GM21619 (cell line): ENCODE data around the gene IL1RN.
A peak's percentile ranks its signal among the peaks of the same experiment; 100 is the strongest.

ENCODE experiments used
- ATAC-seq: cut with Tn5 transposase; IDR thresholded peaks from one replicate; pipeline ENCODE4 v1.9.1; 2021; ENCODE audit not compliant: unreplicated experiment

The IL1RN gene

GRCh38 chr2:113155331-113155730, 27.9 kb downstream of the IL1RN start:
- no peak for ATAC-seq

GRCh38 chr2:113156278-113157117, 29.1 kb downstream of the IL1RN start:
- no peak for ATAC-seq

- ATAC-seq = peak; percentile 69
These were observed 29.9 kb downstream of the IL1RN start for GRCh38 chr2:113157118-113157896.

- no peak for ATAC-seq
These were observed 30.7 kb downstream of the IL1RN start for GRCh38 chr2:113157897-113158753.

GRCh38 chr2:113158884-113159553, 31.6 kb downstream of the IL1RN start:
- ATAC-seq = no peak

- no peak for ATAC-seq
These were observed 32.9 kb downstream of the IL1RN start for GRCh38 chr2:113160248-113160647.

- no peak for ATAC-seq
These were observed 33.6 kb downstream of the IL1RN start for GRCh38 chr2:113160962-113161361.

- ATAC-seq = no peak
These were observed 34.8 kb downstream of the IL1RN start for GRCh38 chr2:113162173-113162572.

GRCh38 chr2:113162869-113163268, 35.5 kb downstream of the IL1RN start:
- ATAC-seq = no peak

GRCh38 chr2:113164215-113164929, 37.0 kb downstream of the IL1RN start:
- ATAC-seq = no peak

GRCh38 chr2:113164930-113165585, 37.7 kb downstream of the IL1RN start:
- no peak for ATAC-seq

- ATAC-seq = no peak
These were observed 38.8 kb downstream of the IL1RN start for GRCh38 chr2:113166187-113166645.

GRCh38 chr2:113167115-113167932, 39.9 kb downstream of the IL1RN start:
- no peak for ATAC-seq

- no peak for ATAC-seq
These were observed 40.6 kb downstream of the IL1RN start for GRCh38 chr2:113167962-113168340.

GRCh38 chr2:113169002-113169530, 41.7 kb downstream of the IL1RN start:
- ATAC-seq = no peak

GRCh38 chr2:113169586-113169985, 42.2 kb downstream of the IL1RN start:
- ATAC-seq = no peak

- no peak for ATAC-seq
These were observed 44.1 kb downstream of the IL1RN start for GRCh38 chr2:113171334-113172075.
